ENCODE data around the gene SDK2.
A peak's percentile ranks its signal among the peaks of the same experiment; 100 is the strongest.

The SDK2 gene

GRCh38 chr17:73301369-73301768 is 342.9 kb downstream of the SDK2 start:
- no peak for TF ChIP-seq CTCF (conservative IDR thresholded peaks at IDR 0.05; ENCODE audit: low read length)
- peak; percentile 52 for DNase-seq (ENCODE audit: low read depth)
- no peak overlapping the region for H3K4me3 ChIP-seq (ENCODE audit: low read length)

- no peak for DNase-seq (ENCODE audit: low read depth)
- no peak overlapping the region for H3K4me3 ChIP-seq (ENCODE audit: low read length)
- TF ChIP-seq CTCF (conservative IDR thresholded peaks at IDR 0.05; ENCODE audit: low read length): no peak
Measured at GRCh38 chr17:73300392-73300791, 343.9 kb downstream of the SDK2 start.

- DNase-seq (ENCODE audit: low read depth): no peak
- no peak for TF ChIP-seq CTCF (conservative IDR thresholded peaks at IDR 0.05; ENCODE audit: low read length)
- no peak overlapping the region for H3K4me3 ChIP-seq (ENCODE audit: low read length)
Measured at GRCh38 chr17:73297934-73298861, 346.0 kb downstream of the SDK2 start.

GRCh38 chr17:73293480-73293911 is 350.7 kb downstream of the SDK2 start:
- H3K4me3 ChIP-seq (ENCODE audit: low read length): no peak overlapping the region
- peak; percentile 86 for DNase-seq (ENCODE audit: low read depth)
- TF ChIP-seq CTCF (conservative IDR thresholded peaks at IDR 0.05; ENCODE audit: low read length): no peak

GRCh38 chr17:73293031-73293430 is 351.2 kb downstream of the SDK2 start:
- no peak for TF ChIP-seq CTCF (conservative IDR thresholded peaks at IDR 0.05; ENCODE audit: low read length)
- no peak for DNase-seq (ENCODE audit: low read depth)
- no peak overlapping the region for H3K4me3 ChIP-seq (ENCODE audit: low read length)

- peak; percentile 58 for DNase-seq (ENCODE audit: low read depth)
- TF ChIP-seq CTCF (conservative IDR thresholded peaks at IDR 0.05; ENCODE audit: low read length): no peak
- peak overlapping the region; percentile 31 for H3K4me3 ChIP-seq (ENCODE audit: low read length)
Measured at GRCh38 chr17:73292031-73292531, 352.2 kb downstream of the SDK2 start.
